Fibroblast of the aortic adventitia (primary cell): Measurements from ENCODE around the gene F5. TPM values are rescaled to one million over a fixed set of nuclear protein-coding genes. Genes with fewer than 3 reads are reported as not detected.
"Not testable (repeated sequence)": the region's sequence is repeated elsewhere in the genome, so short reads cannot be mapped to it uniquely, and the experiment has no call there.

ENCODE experiments used
- DNase-seq: peaks from one replicate; pipeline ENCODE4 v3.0.0-alpha.2; 2010; ENCODE audit warnings: low read depth
- H3K4me3 ChIP-seq: 2 replicates; pipeline ENCODE4 v1.5.1; 2011; ENCODE audit warnings: low read depth, mild to moderate bottlenecking, control low read depth, low read length, moderate library complexity
- total RNA-seq: library from RNA; depleted of rRNA; stranded (reverse); fragments of >200 nt; gene quantifications from 2 replicates; pipeline ENCODE4 v1.2.3, GENCODE V29; 2012; ENCODE audit warnings: low replicate concordance
- TF ChIP-seq, protein P1 (sequence below): IDR thresholded peaks from 2 replicates; pipeline ENCODE4 v1.5.1; 2011; ENCODE audit warnings: mild to moderate bottlenecking, low read length, control low read depth, inconsistent platforms; ENCODE audit not compliant: insufficient read depth

Gene F5
- total RNA-seq, 1 donor: not detected

DNA sequence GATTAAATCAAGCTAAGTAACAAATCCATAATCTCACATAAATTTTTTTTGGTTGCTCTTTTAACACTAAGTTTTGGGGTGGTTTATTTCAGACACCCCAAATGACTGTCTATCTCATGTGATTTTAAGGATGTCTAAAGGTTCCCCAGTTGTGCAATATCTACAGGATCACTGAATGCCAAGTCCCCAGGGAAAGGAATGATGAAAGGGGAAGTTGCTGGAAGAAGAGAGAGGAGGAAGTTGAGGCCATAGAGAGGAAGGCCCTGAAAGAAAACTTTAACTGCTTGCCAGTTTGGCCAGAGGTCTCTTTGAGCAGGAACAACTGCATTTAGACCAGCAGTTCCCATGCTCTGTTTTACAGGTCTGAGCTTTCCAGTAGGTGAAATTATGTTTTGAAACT lies 73.1 kb downstream of the F5 start:
- peak; percentile 60 for DNase-seq
- no peak overlapping the region for H3K4me3 ChIP-seq
- TF ChIP-seq, protein P1, sequence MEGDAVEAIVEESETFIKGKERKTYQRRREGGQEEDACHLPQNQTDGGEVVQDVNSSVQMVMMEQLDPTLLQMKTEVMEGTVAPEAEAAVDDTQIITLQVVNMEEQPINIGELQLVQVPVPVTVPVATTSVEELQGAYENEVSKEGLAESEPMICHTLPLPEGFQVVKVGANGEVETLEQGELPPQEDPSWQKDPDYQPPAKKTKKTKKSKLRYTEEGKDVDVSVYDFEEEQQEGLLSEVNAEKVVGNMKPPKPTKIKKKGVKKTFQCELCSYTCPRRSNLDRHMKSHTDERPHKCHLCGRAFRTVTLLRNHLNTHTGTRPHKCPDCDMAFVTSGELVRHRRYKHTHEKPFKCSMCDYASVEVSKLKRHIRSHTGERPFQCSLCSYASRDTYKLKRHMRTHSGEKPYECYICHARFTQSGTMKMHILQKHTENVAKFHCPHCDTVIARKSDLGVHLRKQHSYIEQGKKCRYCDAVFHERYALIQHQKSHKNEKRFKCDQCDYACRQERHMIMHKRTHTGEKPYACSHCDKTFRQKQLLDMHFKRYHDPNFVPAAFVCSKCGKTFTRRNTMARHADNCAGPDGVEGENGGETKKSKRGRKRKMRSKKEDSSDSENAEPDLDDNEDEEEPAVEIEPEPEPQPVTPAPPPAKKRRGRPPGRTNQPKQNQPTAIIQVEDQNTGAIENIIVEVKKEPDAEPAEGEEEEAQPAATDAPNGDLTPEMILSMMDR: no peak

DNA sequence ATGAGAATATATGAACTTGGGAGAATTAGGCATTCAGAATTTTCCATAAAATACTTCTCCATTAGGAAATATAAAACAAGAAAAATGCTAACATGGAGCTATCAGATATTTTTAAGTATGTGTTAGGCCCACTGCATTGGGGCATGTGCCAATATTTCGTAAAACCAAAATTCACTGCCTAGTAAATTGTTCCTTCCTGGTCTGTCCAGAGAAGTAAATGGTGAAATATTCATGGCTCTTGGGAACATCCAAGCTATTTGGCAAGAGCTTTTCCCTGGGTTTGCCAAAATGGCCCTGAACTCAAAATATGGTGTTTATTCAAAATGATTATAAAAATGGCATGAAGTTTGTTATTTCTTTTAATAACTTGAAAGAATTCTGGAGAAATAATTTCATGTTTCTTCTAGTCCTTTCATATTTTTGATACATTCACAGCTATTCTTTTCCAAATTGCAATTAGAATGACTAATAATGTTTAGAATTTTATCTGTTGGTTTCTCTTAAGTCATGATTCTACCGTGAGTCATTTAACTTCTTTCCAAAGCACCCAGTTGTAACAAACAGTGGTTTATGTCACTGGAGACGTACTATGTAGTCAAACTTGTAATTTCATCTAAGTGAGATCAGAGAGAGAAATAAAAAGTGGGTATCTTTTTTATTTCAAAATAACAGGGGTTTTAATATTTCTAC lies 74.8 kb downstream of the F5 start:
- TF ChIP-seq, protein P1: no peak
- H3K4me3 ChIP-seq: no peak overlapping the region
- peak; percentile 92 for DNase-seq

DNA sequence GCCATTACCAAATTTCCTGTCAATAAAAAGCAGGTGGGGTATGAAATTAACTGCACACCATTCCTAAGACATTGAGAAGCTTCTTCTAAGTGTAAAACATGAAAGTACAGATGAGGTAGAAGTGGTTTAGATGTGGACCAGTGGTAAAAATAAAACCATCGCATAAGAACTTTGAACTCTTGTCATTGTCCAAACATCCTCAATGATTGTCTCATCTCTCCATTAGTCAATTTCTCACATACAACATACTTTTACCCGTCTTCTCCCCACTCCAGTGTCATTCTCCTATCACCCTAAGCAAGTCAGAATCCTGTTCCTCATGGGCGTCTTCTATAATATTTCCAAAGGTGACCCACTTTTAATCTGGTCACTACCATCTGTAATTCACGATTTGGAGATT lies 76.2 kb downstream of the F5 start:
- DNase-seq: no peak
- TF ChIP-seq, protein P1: no peak
- H3K4me3 ChIP-seq: no peak overlapping the region

DNA sequence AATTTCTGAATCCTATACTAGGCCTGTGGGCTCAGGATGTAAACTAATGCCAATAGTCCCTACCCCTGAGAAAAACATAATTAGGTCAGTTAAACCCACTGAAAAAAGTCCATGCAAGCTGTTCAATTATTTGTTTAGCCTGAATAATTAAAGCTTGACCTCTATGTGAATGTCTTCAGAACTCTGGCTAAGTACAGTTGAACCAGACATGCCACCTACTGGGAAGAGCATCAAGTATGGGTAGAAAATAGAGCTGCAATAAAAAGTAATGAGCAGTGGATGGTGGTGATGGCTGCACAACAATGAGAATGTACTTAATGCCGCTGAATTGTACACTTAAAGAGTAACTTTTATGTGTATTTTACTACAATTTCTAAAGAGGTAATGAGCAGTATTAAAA lies 76.9 kb downstream of the F5 start:
- no peak for DNase-seq
- TF ChIP-seq, protein P1: no peak
- H3K4me3 ChIP-seq: no peak overlapping the region

DNA sequence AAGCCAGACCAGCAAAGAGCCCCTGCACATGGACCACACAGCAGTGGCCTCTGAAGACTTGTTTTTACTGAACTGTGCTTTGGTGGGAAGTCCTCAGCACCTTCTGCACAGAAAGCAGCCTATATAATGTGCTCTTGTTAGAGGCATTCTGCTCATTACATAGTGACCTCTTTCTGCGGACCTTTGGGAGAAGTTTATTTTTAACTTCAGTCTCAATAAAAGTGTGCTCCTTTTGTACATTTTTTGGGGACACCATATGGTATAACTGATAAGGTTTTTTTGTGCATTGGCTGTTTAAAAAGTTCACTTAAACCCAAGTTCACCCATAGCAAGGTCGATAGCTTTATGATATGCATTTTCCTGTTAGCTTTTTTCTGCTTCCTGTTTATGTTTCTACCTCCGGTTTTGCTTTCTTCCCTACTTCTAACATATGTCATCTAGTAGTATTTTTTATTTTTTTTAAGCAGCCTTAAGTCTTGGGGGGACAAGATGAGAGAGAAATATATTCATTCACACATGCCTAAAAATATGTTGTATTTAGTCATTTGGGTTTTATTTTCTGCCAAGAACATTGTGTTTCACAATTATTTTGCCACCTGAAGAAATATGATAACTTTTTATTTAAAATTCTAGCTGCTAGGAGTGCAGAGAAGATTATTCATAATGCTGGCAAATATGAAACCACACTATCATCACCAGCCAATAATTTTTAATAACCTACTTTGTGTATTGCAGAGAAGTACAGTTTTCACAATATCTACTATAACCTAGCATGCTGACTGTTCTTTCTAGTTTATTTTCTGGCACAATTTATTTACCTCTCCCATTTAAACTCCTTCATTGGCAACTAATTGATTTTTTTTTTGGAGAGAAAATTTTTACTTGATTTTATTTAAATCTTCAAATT lies 77.6 kb downstream of the F5 start:
- TF ChIP-seq, protein P1: no peak
- no peak overlapping the region for H3K4me3 ChIP-seq
- no peak for DNase-seq

DNA sequence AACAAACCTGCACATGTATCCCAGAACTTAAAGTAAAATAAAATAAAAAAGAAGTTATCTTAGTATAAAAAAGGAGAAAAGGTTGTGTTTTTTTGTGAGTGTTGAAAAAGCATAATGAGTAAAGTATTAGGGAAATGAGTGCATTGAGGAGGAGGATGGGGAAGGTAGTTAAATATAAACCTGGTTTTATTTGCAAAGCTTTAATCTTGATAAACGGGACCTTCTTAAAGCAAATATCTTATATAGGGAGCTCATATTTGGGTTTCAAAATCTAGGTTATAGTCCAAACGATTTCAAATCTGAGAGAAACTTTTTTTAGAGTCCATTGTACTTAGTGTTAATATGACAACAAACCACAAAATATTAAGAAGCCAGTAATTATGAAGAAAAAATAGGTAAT lies 78.9 kb downstream of the F5 start:
- H3K4me3 ChIP-seq: no peak overlapping the region
- TF ChIP-seq, protein P1: no peak
- no peak for DNase-seq

DNA sequence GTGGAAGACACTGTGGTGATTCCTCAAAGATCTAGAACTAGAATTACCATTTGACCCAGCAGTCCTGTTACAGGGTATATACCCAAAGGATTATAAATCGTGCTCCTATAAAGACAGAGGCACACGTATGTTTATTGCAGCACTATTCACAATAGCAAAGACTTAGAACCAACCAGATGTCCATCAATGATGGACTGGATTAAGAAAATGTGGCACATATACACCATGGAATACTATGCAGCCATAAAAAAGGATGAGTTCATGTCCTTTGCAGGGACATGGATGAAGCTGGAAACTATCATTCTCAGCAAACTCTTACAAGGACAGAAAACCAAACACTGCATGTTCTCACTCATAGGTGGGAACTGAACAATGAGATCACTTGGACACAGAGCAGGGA lies 82.7 kb downstream of the F5 start:
- DNase-seq, H3K4me3 ChIP-seq: not testable (repeated sequence)
